Measurements from ENCODE around the gene LARGE1.

LARGE1 gene

GRCh38 chr22:33817512-33818127, 102.7 kb downstream of the LARGE1 start:
- DNase-seq: no peak

- DNase-seq: no peak
These were observed 107.8 kb downstream of the LARGE1 start for GRCh38 chr22:33812360-33812977.

GRCh38 chr22:33811686-33812085, 108.6 kb downstream of the LARGE1 start:
- peak; percentile 30 for DNase-seq

GRCh38 chr22:33811208-33811607, 109.1 kb downstream of the LARGE1 start:
- DNase-seq: no peak

GRCh38 chr22:33807470-33807869, 112.8 kb downstream of the LARGE1 start:
- peak; percentile 61 for DNase-seq

- DNase-seq: no peak
These were observed 114.1 kb downstream of the LARGE1 start for GRCh38 chr22:33806191-33806590.

- peak; percentile 95 for DNase-seq
These were observed 116.6 kb downstream of the LARGE1 start for GRCh38 chr22:33803371-33804282.

GRCh38 chr22:33798401-33798800, 121.9 kb downstream of the LARGE1 start:
- DNase-seq: no peak

GRCh38 chr22:33796494-33796893, 123.8 kb downstream of the LARGE1 start:
- DNase-seq: no peak

- DNase-seq: no peak
These were observed 126.8 kb downstream of the LARGE1 start for GRCh38 chr22:33793475-33793874.

- DNase-seq: no peak
These were observed 127.4 kb downstream of the LARGE1 start for GRCh38 chr22:33792832-33793231.

- DNase-seq: no peak
These were observed 130.5 kb downstream of the LARGE1 start for GRCh38 chr22:33789690-33790253.

GRCh38 chr22:33788927-33789326, 131.3 kb downstream of the LARGE1 start:
- no peak for DNase-seq

- peak; percentile 24 for DNase-seq
These were observed 132.4 kb downstream of the LARGE1 start for GRCh38 chr22:33787645-33788456.

GRCh38 chr22:33786149-33786548, 134.1 kb downstream of the LARGE1 start:
- DNase-seq: no peak

- peak; percentile 60 for DNase-seq
These were observed 134.8 kb downstream of the LARGE1 start for GRCh38 chr22:33785283-33785968.

- DNase-seq: peak; percentile 35
These were observed 138.9 kb downstream of the LARGE1 start for GRCh38 chr22:33781411-33781810.

GRCh38 chr22:33780531-33781136, 139.6 kb downstream of the LARGE1 start:
- no peak for DNase-seq

- no peak for DNase-seq
These were observed 141.0 kb downstream of the LARGE1 start for GRCh38 chr22:33779243-33779642.

GRCh38 chr22:33776491-33776890, 143.8 kb downstream of the LARGE1 start:
- DNase-seq: no peak

- DNase-seq: no peak
These were observed 145.5 kb downstream of the LARGE1 start for GRCh38 chr22:33774781-33775180.

All from fibroblast of skin of back (primary cell).